ENCODE measurements around the gene COMP.

DNA sequence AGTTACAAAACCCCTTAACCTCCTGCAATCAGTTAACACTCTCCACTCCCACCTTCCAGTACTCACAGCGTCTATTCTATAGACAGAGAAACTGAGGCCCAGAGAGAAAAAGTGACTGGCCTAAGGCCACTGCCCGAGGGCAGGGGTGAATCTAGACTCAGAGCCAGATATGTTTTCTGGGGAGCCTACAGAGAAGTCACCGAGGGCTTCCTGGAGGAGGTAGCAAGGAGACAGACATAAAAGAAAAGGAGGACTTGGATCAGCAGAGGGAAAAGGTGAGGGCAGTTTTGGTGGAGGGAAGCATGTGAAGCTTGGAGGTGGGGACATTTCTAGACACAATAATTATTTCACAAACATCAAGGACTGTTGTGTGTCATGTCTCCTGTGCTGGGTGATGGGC, 1.6 kb upstream of the COMP start:
- no peak for TF ChIP-seq CTCF (IDR thresholded peaks at IDR 0.05)
- no peak for TF ChIP-seq POLR2A (IDR thresholded peaks at IDR 0.05)
